ENCODE measurements around the gene MMP14.

GRCh38 chr14:22861651-22862050 is 25.3 kb downstream of the MMP14 start:
- TF ChIP-seq CTCF (IDR thresholded peaks at IDR 0.05) (no peak), POLR2A (IDR thresholded peaks at IDR 0.05) (no peak)

Data from adrenal gland (tissue), 5 donors.